ENCODE data around the gene FAM227A. TPM values are rescaled to one million over a fixed set of nuclear protein-coding genes. Genes with fewer than 3 reads are reported as not detected.

FAM227A gene
- total and polyA plus RNA-seq, 2 of the 4 experiments (the other 2 are of a cell fraction), result 1.3 to 1.4 TPM

- in situ Hi-C loops (cut with MboI; ENCODE audit: low sequenced_read_pairs) (no loop called here), intact Hi-C loops (cut with micrococcal nuclease) (no loop called here), dilution Hi-C loops (cut with HindIII; ENCODE audit: low sequenced_read_pairs, unreplicated experiment) (no loop called here)
- Histone ChIP-seq H4K91ac (ENCODE audit: insufficient read depth, low read depth, low read length) (no peak overlapping the region), H3K27ac (ENCODE audit: insufficient read depth, low read length) (no peak overlapping the region), H4K20me1 (ENCODE audit: insufficient read depth, low read length) (no peaks in the 10 kb centered on the region), H3K56ac (ENCODE audit: extremely low read depth, insufficient read depth, low read length) (no peak overlapping the region), H3K79me1 (ENCODE audit: low read depth in 1 of 2, low read length in 2 of 2) (peaks cover 0 to 7% of the 10 kb centered on the region in 2 experiments; a peak in 1 of 4 replicates), H3K4ac (ENCODE audit: low read depth, low read length) (no peak overlapping the region), H3K9me3 (ENCODE audit: control insufficient read depth, insufficient read depth, low read length) (no peaks in the 10 kb centered on the region), H3K23ac (ENCODE audit: low read depth, low read length) (no peak overlapping the region), H3K14ac (replicated peaks; ENCODE audit: low read depth, low read length) (no peak overlapping the region), H2BK15ac (ENCODE audit: low read depth, low read length) (no peak overlapping the region), H3K18ac (ENCODE audit: low read depth, low read length) (no peak overlapping the region), H3K4me1 (ENCODE audit: control insufficient read depth, insufficient read depth, low read length) (no peaks in the 10 kb centered on the region; the same call in 1 of the 2 replicates), H3K4me2 (ENCODE audit: low read depth, low read length) (no peak overlapping the region), H3K4me3 (ENCODE audit: insufficient read depth, low read depth, low read length) (no peak overlapping the region), H3K36me3 (ENCODE audit: control insufficient read depth, insufficient read depth, low read length) (no peaks in the 10 kb centered on the region), H3K9me1 (ENCODE audit: insufficient read depth, low read length) (0 out of 2 replicates have a peak, but pooled peaks cover 3% of the 10 kb centered on the region), H2AK9ac (replicated peaks; ENCODE audit: low read depth, low read length, poor library complexity) (no peak overlapping the region), H2AK5ac (ENCODE audit: low read depth, low read length) (no peak overlapping the region), H2BK5ac (ENCODE audit: low read depth, low read length, poor library complexity, severe bottlenecking) (no peak overlapping the region), H4K5ac (ENCODE audit: low read depth, low read length) (no peak overlapping the region), H4K8ac (ENCODE audit: low read depth in 2 of 2, low read length in 2 of 2) (no peak overlapping the region), H2AFZ (replicated peaks; ENCODE audit: low read length, poor library complexity) (no peak overlapping the region), H2BK20ac (ENCODE audit: low read depth, low read length) (no peak overlapping the region), H3K9ac (ENCODE audit: low read depth, low read length) (no peak overlapping the region), H2BK120ac (ENCODE audit: low read depth, low read length) (no peak overlapping the region), H3K27me3 (ENCODE audit: control insufficient read depth, insufficient read depth, low read length) (no peaks in the 10 kb centered on the region)
- ATAC-seq (ENCODE audit: low read depth), result no peak
- no peak for DNase-seq
- no CpG with 5 or more reads among the region's 3 CpGs for WGBS, 2 experiments (ENCODE audit: extremely low coverage in 2 of 2, insufficient read length in 1 of 2)
- ChIA-PET CTCF (interaction anchor here (0.6 kb wide), 1 partner anchor 886 kb away, joined by 3 read pairs; no protein-coding TSS in a partner anchor), POLR2A (ENCODE audit: unreplicated experiment) (no interaction called here)
- BruUV-seq (replicated peaks), result no TSS peak
- TF ChIP-seq MAFK (IDR thresholded peaks at IDR 0.05; ENCODE audit: low read depth, low read length) (no peak), CEBPB (IDR thresholded peaks at IDR 0.05; ENCODE audit: low read depth, low read length) (no peak), ELK1 (IDR thresholded peaks at IDR 0.05; ENCODE audit: borderline replicate concordance, low read depth, low read length) (no peak), RFX5 (IDR thresholded peaks at IDR 0.05; ENCODE audit: low read depth, low read length) (no peak), BHLHE40 (IDR thresholded peaks at IDR 0.05; ENCODE audit: low read depth, low read length) (no peak), CHD1 (IDR thresholded peaks at IDR 0.05; ENCODE audit: low read depth, low read length) (no peak), NFE2L2 (IDR thresholded peaks at IDR 0.05; ENCODE audit: low read depth, low read length) (no peak), FOS (IDR thresholded peaks at IDR 0.05; ENCODE audit: low read depth, low read length) (no peak), RAD21 (IDR thresholded peaks at IDR 0.05; ENCODE audit: low read length) (no peak), RCOR1 (IDR thresholded peaks at IDR 0.05; ENCODE audit: insufficient replicate concordance, low read length) (no peak), MXI1 (IDR thresholded peaks at IDR 0.05; ENCODE audit: borderline replicate concordance, low read depth, low read length) (no peak), CTCF (conservative IDR thresholded peaks at IDR 0.05; ENCODE audit: low read depth, low read length) (no peak), MAZ (IDR thresholded peaks at IDR 0.05; ENCODE audit: borderline replicate concordance, low read depth, low read length) (no peak), SMC3 (IDR thresholded peaks at IDR 0.05; ENCODE audit: low read depth, low read length) (no peak), USF2 (IDR thresholded peaks at IDR 0.05; ENCODE audit: low read depth, low read length) (no peak)
Measured at GRCh38 chr22:38566726-38567504, 89.3 kb downstream of the FAM227A start.

All from IMR-90 (cell line).